ENCODE data around the gene FOXN3. TPM values are rescaled to one million over a fixed set of nuclear protein-coding genes. Genes with fewer than 3 reads are reported as not detected.
"Not testable (repeated sequence)": the region's sequence is repeated elsewhere in the genome, so short reads cannot be mapped to it uniquely, and the experiment has no call there.

Gene FOXN3
- total RNA-seq, 4 donors from 2014 or later = 118 to 211 (median 167) TPM

GRCh38 chr14:89302396-89302950, 114.6 kb downstream of the FOXN3 start:
- WGBS, 2 donors = 89 to 90% methylated on average over 7 of the region's 7 CpGs
- no peak overlapping the region for H3K4me3 ChIP-seq (ENCODE audit: low read depth, poor library complexity, severe bottlenecking)
- no peak for DNase-seq (ENCODE audit: low spot score in 2 of 2)
- TF ChIP-seq CTCF (IDR thresholded peaks at IDR 0.05) = no peak
- no peak for TF ChIP-seq POLR2A (IDR thresholded peaks at IDR 0.05)
- intact Hi-C loops (cut with DNase I; ENCODE audit: low total_unique reads) = no loop called here

DNA sequence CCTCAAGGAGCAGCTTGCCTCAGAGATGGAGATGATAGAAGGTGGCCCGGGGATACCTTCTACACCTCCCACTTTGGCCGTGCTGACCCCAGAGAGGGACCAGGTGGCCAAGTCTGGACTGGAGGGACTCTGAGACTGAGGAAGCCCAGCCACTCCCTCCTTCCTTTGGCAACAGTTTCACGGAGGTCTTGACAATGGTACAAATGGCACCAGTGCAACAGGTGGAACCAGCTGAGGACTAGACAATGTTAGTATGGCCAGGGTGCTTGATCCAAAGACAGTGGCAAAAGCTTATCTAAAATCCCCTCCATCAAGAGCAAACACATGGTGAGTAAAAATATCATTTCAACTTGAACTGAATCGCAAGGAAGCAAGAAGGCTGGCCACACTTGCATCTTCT, 117.4 kb downstream of the FOXN3 start:
- TF ChIP-seq POLR2A (IDR thresholded peaks at IDR 0.05) (no peak), CTCF (IDR thresholded peaks at IDR 0.05) (no peak)
- no peak for DNase-seq (ENCODE audit: low spot score in 2 of 2)
- no peak overlapping the region for H3K4me3 ChIP-seq (ENCODE audit: low read depth, poor library complexity, severe bottlenecking)
- 92 to 95% methylated on average over 4 of the region's 4 CpGs for WGBS, 2 donors
- intact Hi-C loops (cut with DNase I; ENCODE audit: low total_unique reads) = no loop called here

GRCh38 chr14:89298056-89298834, 118.8 kb downstream of the FOXN3 start:
- TF ChIP-seq CTCF (IDR thresholded peaks at IDR 0.05) (no peak), POLR2A (IDR thresholded peaks at IDR 0.05) (no peak)
- DNase-seq (ENCODE audit: low spot score in 2 of 2) = no peak
- intact Hi-C loops (cut with DNase I; ENCODE audit: low total_unique reads) = no loop called here

DNA sequence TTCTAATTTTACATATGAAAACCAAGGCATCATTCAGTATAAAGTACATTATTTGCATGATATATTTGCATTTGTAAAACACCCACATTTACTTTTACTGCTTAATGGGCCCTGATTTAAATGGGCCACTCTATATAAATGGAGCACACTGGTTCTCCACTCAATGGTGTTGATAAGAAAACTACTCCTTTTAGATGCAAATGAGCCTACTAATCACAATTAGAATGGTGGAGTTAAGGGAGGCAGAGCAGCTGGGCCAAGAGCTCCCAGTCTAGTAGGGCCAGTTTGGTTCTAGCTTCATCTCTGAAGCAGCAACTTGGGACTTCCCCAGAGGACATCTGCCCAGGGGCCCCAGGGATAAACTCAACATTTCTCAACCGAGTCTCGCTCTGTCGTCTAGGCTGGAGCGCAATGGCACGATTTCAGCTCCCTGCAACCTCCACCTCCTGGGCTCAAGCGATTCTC, 120.7 kb downstream of the FOXN3 start:
- no peak overlapping the region for H3K4me3 ChIP-seq (ENCODE audit: low read depth, poor library complexity, severe bottlenecking)
- DNase-seq (ENCODE audit: low spot score in 2 of 2) = no peak
- intact Hi-C loops (cut with DNase I; ENCODE audit: low total_unique reads) = no loop called here
- no peak for TF ChIP-seq POLR2A (IDR thresholded peaks at IDR 0.05)
- no peak for TF ChIP-seq CTCF (IDR thresholded peaks at IDR 0.05)
- 85 to 92% methylated on average over 6 of the region's 6 CpGs for WGBS, 2 donors

More at GRCh38 chr14:89298056-89298834, 118.8 kb downstream of the FOXN3 start:
- 88 to 91% methylated on average over 7 of the region's 7 CpGs for WGBS, 2 donors
- no peak overlapping the region for H3K4me3 ChIP-seq (ENCODE audit: low read depth, poor library complexity, severe bottlenecking)

GRCh38 chr14:89294872-89295271, 122.2 kb downstream of the FOXN3 start:
- DNase-seq (ENCODE audit: low spot score in 2 of 2) = no peak
- TF ChIP-seq POLR2A (IDR thresholded peaks at IDR 0.05) = no peak
- no peak for TF ChIP-seq CTCF (IDR thresholded peaks at IDR 0.05)
- intact Hi-C loops (cut with DNase I; ENCODE audit: low total_unique reads) = no loop called here
- no peak overlapping the region for H3K4me3 ChIP-seq (ENCODE audit: low read depth, poor library complexity, severe bottlenecking)
- WGBS, 2 donors = 90 to 95% methylated on average over 6 of the region's 6 CpGs

- H3K4me3 ChIP-seq (ENCODE audit: low read depth, poor library complexity, severe bottlenecking); intact Hi-C loops (cut with DNase I; ENCODE audit: low total_unique reads); DNase-seq (ENCODE audit: low spot score in 2 of 2): not testable (repeated sequence)
- WGBS, 2 donors = 93 to 94% methylated on average over 4 of the region's 4 CpGs
These were observed 122.6 kb downstream of the FOXN3 start for GRCh38 chr14:89294469-89294868.

Measured in lower leg skin (tissue), 4 donors.